Neural progenitor cell (in vitro differentiated cells): ENCODE data around the gene OBP2A. TPM values are rescaled to one million over a fixed set of nuclear protein-coding genes. Genes with fewer than 3 reads are reported as not detected.

Experiments
- DNase-seq: peaks from one replicate; pipeline ENCODE4 v3.0.0-alpha.2; 2016; ENCODE audit warnings: low spot score
- H2AFZ ChIP-seq: fragments of 200-600 bp; sonication (generic); replicated peaks from 2 replicates; pipeline ENCODE4 v1.6.1; 2016; ENCODE audit warnings: antibody characterized with exemption
- H3F3A ChIP-seq: fragments of 200-600 bp; sonication (generic); 2 replicates; pipeline ENCODE4 v1.6.1; 2016; ENCODE audit warnings: antibody characterized with exemption, low read depth
- H3K27ac ChIP-seq: fragments of 200-600 bp; sonication (generic); 2 replicates; pipeline ENCODE4 v1.5.1; 2016; ENCODE audit warnings: mild to moderate bottlenecking
- H3K27me3 ChIP-seq: fragments of 200-600 bp; sonication (generic); 2 replicates; pipeline ENCODE4 v1.6.1; 2016; ENCODE audit warnings: mild to moderate bottlenecking, moderate library complexity
- H3K36me3 ChIP-seq: fragments of 200-600 bp; sonication (generic); 2 replicates; pipeline ENCODE4 v1.5.1; 2016
- H3K4me1 ChIP-seq: fragments of 200-600 bp; sonication (generic); 2 replicates; pipeline ENCODE4 v1.6.1; 2016; ENCODE audit warnings: mixed run types
- H3K4me2 ChIP-seq: fragments of 200-600 bp; sonication (generic); 2 replicates; pipeline ENCODE4 v1.6.1; 2016
- H3K4me3 ChIP-seq: fragments of 200-600 bp; sonication (generic); 2 replicates; pipeline ENCODE4 v1.5.1; 2016
- H3K79me2 ChIP-seq: fragments of 200-600 bp; sonication (generic); 2 replicates; pipeline ENCODE4 v1.6.1; 2016; ENCODE audit warnings: low read depth
- H3K9ac ChIP-seq: fragments of 200-600 bp; sonication (generic); 2 replicates; pipeline ENCODE4 v1.6.1; 2016
- H3K9me3 ChIP-seq: fragments of 200-600 bp; sonication (generic); 2 replicates; pipeline ENCODE4 v1.5.1; 2016; ENCODE audit warnings: low read depth
- H4K20me1 ChIP-seq: fragments of 200-600 bp; sonication (generic); 2 replicates; pipeline ENCODE4 v1.6.1; 2016; ENCODE audit warnings: low read depth
- H3K27ac Mint-ChIP-seq: 3 replicates; pipeline ENCODE4 v1.8.0; 2021; ENCODE audit warnings: mixed read lengths
- H3K27me3 Mint-ChIP-seq: 2 replicates; pipeline ENCODE4 v1.8.0; 2022; ENCODE audit warnings: low read depth, mild to moderate bottlenecking, inconsistent platforms, moderate library complexity, mixed read lengths; ENCODE audit not compliant: insufficient read depth
- H3K36me3 Mint-ChIP-seq: 3 replicates; pipeline ENCODE4 v1.8.0; 2021; ENCODE audit warnings: mixed read lengths
- H3K4me1 Mint-ChIP-seq: 3 replicates; pipeline ENCODE4 v1.8.0; 2021; ENCODE audit warnings: mixed read lengths
- H3K4me3 Mint-ChIP-seq: 3 replicates; pipeline ENCODE4 v1.8.0; 2021; ENCODE audit warnings: mild to moderate bottlenecking, moderate library complexity, mixed read lengths
- H3K9me3 Mint-ChIP-seq: 3 replicates; pipeline ENCODE4 v1.8.0; 2020; ENCODE audit warnings: mixed read lengths
- EZH2 ChIP-seq: fragments of 200-600 bp; sonication (generic); IDR thresholded peaks from 2 replicates; pipeline ENCODE4 v1.6.1; 2017; ENCODE audit warnings: antibody characterized with exemption, mild to moderate bottlenecking, moderate library complexity
- EZH2phosphoT487 ChIP-seq: fragments of 200-600 bp; sonication (generic); IDR thresholded peaks from 2 replicates; pipeline ENCODE4 v1.6.1; 2017; ENCODE audit warnings: antibody characterized with exemption
- total RNA-seq: library from RNA; depleted of rRNA; stranded (reverse); fragments of >200 nt; gene quantifications from 2 replicates; pipeline ENCODE4 v1.2.3, GENCODE V29; 2015; ENCODE audit warnings: low replicate concordance
- TF ChIP-seq, protein P1 (sequence below): fragments of 200-600 bp; sonication (generic); IDR thresholded peaks from 2 replicates; pipeline ENCODE4 v1.5.1; 2017; ENCODE audit warnings: antibody characterized with exemption, mild to moderate bottlenecking

OBP2A gene
- total RNA-seq, 1 donor from 2014 or later: not detected

DNA sequence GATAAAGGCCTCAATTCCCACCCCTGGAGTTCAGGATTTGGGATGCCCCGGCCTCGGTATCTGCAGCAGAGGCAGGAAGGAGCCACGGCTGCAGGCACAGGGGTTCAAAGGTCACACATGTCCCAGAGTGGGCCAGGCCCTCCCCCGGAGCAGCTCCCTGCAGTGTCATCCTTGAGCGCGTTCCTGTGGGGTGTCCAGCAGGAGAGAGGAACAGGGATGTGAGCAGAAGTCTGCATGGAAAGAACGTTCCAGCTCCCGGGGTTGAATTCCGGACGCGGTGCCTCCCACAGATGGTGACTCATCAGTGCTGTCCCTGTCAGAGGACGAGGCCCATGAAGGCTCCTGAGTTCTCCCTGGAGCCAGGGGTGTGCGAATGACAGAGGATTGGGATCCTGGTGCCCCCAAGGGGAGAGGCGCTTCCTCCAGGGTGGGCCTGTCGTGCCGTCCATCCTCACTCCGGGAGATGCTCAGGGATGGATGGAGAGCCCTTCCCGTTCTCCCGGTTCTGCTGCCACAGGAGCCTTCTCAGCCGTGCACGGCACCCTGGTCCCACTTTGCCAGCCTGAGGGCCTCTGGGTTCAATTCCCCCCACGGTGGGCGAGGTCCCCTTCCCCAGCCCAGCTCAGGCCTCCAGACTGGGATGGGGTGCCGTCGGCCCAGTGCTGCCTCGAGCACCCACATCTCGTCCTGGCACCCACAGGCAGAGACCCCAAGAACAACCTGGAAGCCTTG, 21.6 kb upstream of the OBP2A start:
- peaks cover 5% of the 10 kb centered on the region for H3K27me3 Mint-ChIP-seq
- Histone ChIP-seq H3K27ac (no peak overlapping the region), H3K36me3 (no peaks in the 10 kb centered on the region), H4K20me1 (no peaks in the 10 kb centered on the region), H3K27me3 (no peaks in the 10 kb centered on the region), H3K4me3 (no peak overlapping the region), H3F3A (no peaks in the 10 kb centered on the region), H2AFZ (no peak overlapping the region), H3K9me3 (no peaks in the 10 kb centered on the region), H3K79me2 (no peaks in the 10 kb centered on the region), H3K9ac (no peak overlapping the region), H3K4me2 (no peak overlapping the region), H3K4me1 (no peaks in the 10 kb centered on the region)
- H3K36me3 Mint-ChIP-seq: no peaks in the 10 kb centered on the region
- TF ChIP-seq EZH2: no peak
- TF ChIP-seq, protein P1, sequence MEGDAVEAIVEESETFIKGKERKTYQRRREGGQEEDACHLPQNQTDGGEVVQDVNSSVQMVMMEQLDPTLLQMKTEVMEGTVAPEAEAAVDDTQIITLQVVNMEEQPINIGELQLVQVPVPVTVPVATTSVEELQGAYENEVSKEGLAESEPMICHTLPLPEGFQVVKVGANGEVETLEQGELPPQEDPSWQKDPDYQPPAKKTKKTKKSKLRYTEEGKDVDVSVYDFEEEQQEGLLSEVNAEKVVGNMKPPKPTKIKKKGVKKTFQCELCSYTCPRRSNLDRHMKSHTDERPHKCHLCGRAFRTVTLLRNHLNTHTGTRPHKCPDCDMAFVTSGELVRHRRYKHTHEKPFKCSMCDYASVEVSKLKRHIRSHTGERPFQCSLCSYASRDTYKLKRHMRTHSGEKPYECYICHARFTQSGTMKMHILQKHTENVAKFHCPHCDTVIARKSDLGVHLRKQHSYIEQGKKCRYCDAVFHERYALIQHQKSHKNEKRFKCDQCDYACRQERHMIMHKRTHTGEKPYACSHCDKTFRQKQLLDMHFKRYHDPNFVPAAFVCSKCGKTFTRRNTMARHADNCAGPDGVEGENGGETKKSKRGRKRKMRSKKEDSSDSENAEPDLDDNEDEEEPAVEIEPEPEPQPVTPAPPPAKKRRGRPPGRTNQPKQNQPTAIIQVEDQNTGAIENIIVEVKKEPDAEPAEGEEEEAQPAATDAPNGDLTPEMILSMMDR: no peak
- no peak for TF ChIP-seq EZH2phosphoT487
- H3K4me3 Mint-ChIP-seq: no peak overlapping the region
- DNase-seq: no peak
- H3K4me1 Mint-ChIP-seq: peaks cover 3% of the 10 kb centered on the region
- H3K9me3 Mint-ChIP-seq: no peaks in the 10 kb centered on the region
- no peak overlapping the region for H3K27ac Mint-ChIP-seq

DNA sequence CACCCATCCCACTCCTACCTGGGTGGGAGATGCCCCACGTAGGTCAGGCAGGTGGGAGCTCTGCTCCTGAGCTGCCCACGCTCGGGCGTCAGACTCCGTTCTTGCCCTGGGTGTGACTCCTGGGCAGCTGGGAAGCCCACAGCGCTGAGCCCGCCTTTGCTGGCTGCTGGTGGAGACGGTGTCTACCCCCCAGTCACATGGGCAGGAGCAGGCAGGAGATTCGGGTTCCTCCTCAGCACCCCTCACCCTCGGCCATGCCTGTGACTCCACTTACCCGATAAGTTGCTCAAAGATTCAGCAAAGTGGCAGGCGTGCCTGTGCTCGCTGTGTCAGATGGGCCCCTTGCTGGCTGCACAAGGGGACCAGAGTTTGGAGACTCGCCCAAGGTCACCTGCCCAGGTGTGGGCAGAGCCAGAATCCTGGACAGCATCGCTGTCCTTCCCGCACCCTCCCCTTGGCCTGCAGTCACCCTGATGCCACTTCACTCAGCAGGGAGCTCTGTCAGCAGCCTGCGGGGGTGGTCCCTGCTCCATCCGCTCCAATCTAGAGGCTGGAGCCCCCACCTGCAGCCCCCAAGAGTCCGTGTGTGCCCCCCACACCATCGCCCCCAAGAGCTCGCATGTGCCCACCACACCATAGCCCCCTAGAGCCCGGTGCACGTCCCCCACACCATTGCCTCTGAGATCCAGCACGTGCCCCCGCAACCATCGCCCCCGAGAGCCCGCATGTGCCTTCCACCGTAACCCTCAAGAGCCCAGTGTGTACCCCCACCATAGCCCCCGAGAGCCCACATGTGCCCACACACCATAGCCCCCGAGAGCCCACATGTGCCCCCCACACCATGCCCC, 20.5 kb upstream of the OBP2A start:
- H3K27ac Mint-ChIP-seq: no peak overlapping the region
- H3K27me3 ChIP-seq: no peaks in the 10 kb centered on the region
- H3K9ac ChIP-seq: no peak overlapping the region
- H3F3A ChIP-seq: no peaks in the 10 kb centered on the region
- H3K79me2 ChIP-seq: no peaks in the 10 kb centered on the region
- no peaks in the 10 kb centered on the region for H3K9me3 Mint-ChIP-seq
- no peak overlapping the region for H3K4me3 Mint-ChIP-seq
- H3K4me1 Mint-ChIP-seq: peaks cover 3% of the 10 kb centered on the region
- H4K20me1 ChIP-seq: no peaks in the 10 kb centered on the region
- H3K27ac ChIP-seq: no peak overlapping the region
- H3K27me3 Mint-ChIP-seq: peaks cover 7% of the 10 kb centered on the region
- no peak for DNase-seq
- no peak overlapping the region for H3K4me3 ChIP-seq
- no peak for TF ChIP-seq EZH2
- TF ChIP-seq, protein P1: no peak
- no peak for TF ChIP-seq EZH2phosphoT487
- no peaks in the 10 kb centered on the region for H3K36me3 Mint-ChIP-seq
- no peaks in the 10 kb centered on the region for H3K36me3 ChIP-seq
- H3K9me3 ChIP-seq: no peaks in the 10 kb centered on the region
- no peak overlapping the region for H2AFZ ChIP-seq
- no peaks in the 10 kb centered on the region for H3K4me1 ChIP-seq
- no peak overlapping the region for H3K4me2 ChIP-seq

DNA sequence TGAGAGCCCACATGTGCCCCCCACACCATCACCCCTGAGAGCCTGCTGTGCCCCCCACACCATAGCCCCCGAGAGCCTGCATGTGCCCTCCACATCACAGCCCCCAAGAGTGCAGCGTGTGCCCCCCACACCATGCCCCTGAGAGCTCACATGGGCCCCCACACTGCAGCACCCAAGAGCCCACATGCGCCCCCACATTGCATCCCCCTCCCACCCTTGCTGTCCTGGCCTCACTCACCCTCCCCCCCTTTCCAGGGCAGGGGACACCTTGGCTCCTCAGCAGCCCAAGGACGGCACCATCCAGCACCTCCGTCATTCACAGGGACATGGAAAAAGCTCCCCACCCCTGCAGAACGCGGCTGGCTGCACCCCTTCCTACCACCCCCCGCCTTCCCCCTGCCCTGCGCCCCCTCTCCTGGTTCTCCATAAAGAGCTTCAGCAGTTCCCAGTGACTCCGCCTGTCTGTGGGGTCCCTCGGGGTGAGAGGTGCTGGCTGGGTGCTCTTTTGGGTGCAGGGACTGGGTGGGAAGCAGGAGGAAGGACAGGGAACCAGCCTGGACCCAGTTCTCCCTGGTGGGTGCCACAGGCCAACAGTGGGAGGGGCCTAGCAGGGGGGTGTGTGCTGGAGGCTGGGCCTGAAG, 19.7 kb upstream of the OBP2A start:
- Mint-ChIP-seq H3K4me1 (peaks cover 3% of the 10 kb centered on the region), H3K27me3 (peaks cover 7% of the 10 kb centered on the region), H3K9me3 (no peaks in the 10 kb centered on the region), H3K27ac (no peak overlapping the region), H3K4me3 (no peak overlapping the region), H3K36me3 (no peaks in the 10 kb centered on the region)
- no peak overlapping the region for H3K9ac ChIP-seq
- H3K4me1 ChIP-seq: no peaks in the 10 kb centered on the region
- no peak overlapping the region for H3K4me2 ChIP-seq
- no peak for DNase-seq
- no peaks in the 10 kb centered on the region for H3K27me3 ChIP-seq
- no peaks in the 10 kb centered on the region for H3K36me3 ChIP-seq
- no peaks in the 10 kb centered on the region for H3F3A ChIP-seq
- H3K9me3 ChIP-seq: no peaks in the 10 kb centered on the region
- no peak overlapping the region for H3K27ac ChIP-seq
- H4K20me1 ChIP-seq: no peaks in the 10 kb centered on the region
- no peak overlapping the region for H2AFZ ChIP-seq
- TF ChIP-seq EZH2phosphoT487 (no peak), EZH2 (no peak)
- TF ChIP-seq, protein P1: no peak
- H3K4me3 ChIP-seq: no peak overlapping the region
- H3K79me2 ChIP-seq: no peaks in the 10 kb centered on the region
